DOHH2 (cell line): Measurements from ENCODE around the gene CABLES1.

ENCODE experiments used
- H3F3A ChIP-seq: fragments of 200-600 bp; sonication (generic), shearing (Covaris generic); 2 replicates; pipeline ENCODE4 v1.6.0; 2016; ENCODE audit warnings: antibody characterized with exemption, mild to moderate bottlenecking; ENCODE audit not compliant: control insufficient read depth, insufficient read depth
- H3K27ac ChIP-seq: fragments of 200-600 bp; sonication (generic); 2 replicates; pipeline ENCODE4 v1.5.1; 2014; ENCODE audit warnings: low read depth, mild to moderate bottlenecking, low read length, moderate library complexity
- H3K27me3 ChIP-seq: fragments of 200-600 bp; sonication (generic); 2 replicates; pipeline ENCODE4 v1.6.1; 2014; ENCODE audit warnings: mild to moderate bottlenecking, low read length, mixed read lengths; ENCODE audit not compliant: control insufficient read depth
- H3K36me3 ChIP-seq: fragments of 200-600 bp; sonication (generic); 2 replicates; pipeline ENCODE4 v1.6.1; 2014; ENCODE audit warnings: mild to moderate bottlenecking, low read length, moderate library complexity, mixed read lengths; ENCODE audit not compliant: control insufficient read depth
- H3K4me1 ChIP-seq: fragments of 200-600 bp; sonication (generic); 2 replicates; pipeline ENCODE4 v1.6.1; 2014; ENCODE audit warnings: mild to moderate bottlenecking, low read length, mixed read lengths; ENCODE audit not compliant: control insufficient read depth
- H3K4me2 ChIP-seq: fragments of 200-600 bp; sonication (generic); 2 replicates; pipeline ENCODE4 v1.6.0; 2014; ENCODE audit warnings: mild to moderate bottlenecking, low read length, moderate library complexity
- H3K4me3 ChIP-seq: fragments of 200-600 bp; sonication (generic); 2 replicates; pipeline ENCODE4 v1.5.1; 2014; ENCODE audit warnings: mild to moderate bottlenecking, low read length, mixed read lengths
- H3K79me2 ChIP-seq: fragments of 200-600 bp; sonication (generic); 2 replicates; pipeline ENCODE4 v1.6.1; 2014; ENCODE audit warnings: mild to moderate bottlenecking, low read length, mixed read lengths; ENCODE audit not compliant: control insufficient read depth
- H3K9me2 ChIP-seq: fragments of 200-600 bp; sonication (generic); replicated peaks from 2 replicates; pipeline ENCODE4 v1.6.1; 2014; ENCODE audit warnings: mild to moderate bottlenecking, low read length, mixed read lengths; ENCODE audit not compliant: control insufficient read depth
- H3K9me3 ChIP-seq: fragments of 200-600 bp; sonication (generic); 2 replicates; pipeline ENCODE4 v1.6.1; 2014; ENCODE audit warnings: antibody characterized with exemption, low read length, mixed read lengths; ENCODE audit not compliant: control insufficient read depth, insufficient read depth
- H4K20me1 ChIP-seq: fragments of 200-600 bp; sonication (generic); 2 replicates; pipeline ENCODE4 v1.6.0; 2014; ENCODE audit warnings: low read depth, mild to moderate bottlenecking, antibody characterized with exemption, low read length, moderate library complexity; ENCODE audit not compliant: control insufficient read depth, insufficient read depth
- EZH2phosphoT487 ChIP-seq: fragments of 200-600 bp; sonication (generic); IDR thresholded peaks from 2 replicates; pipeline ENCODE4 v1.6.1; 2017; ENCODE audit warnings: borderline replicate concordance, mild to moderate bottlenecking, antibody characterized with exemption, low read length, moderate library complexity, mixed read lengths
- TF ChIP-seq, protein P1 (sequence below): fragments of 200-600 bp; sonication (generic); IDR thresholded peaks from one replicate; pipeline ENCODE4 v1.5.1; 2014; ENCODE audit warnings: antibody characterized with exemption, mild to moderate bottlenecking, low read depth, low read length; ENCODE audit not compliant: poor library complexity, severe bottlenecking

Gene CABLES1

DNA sequence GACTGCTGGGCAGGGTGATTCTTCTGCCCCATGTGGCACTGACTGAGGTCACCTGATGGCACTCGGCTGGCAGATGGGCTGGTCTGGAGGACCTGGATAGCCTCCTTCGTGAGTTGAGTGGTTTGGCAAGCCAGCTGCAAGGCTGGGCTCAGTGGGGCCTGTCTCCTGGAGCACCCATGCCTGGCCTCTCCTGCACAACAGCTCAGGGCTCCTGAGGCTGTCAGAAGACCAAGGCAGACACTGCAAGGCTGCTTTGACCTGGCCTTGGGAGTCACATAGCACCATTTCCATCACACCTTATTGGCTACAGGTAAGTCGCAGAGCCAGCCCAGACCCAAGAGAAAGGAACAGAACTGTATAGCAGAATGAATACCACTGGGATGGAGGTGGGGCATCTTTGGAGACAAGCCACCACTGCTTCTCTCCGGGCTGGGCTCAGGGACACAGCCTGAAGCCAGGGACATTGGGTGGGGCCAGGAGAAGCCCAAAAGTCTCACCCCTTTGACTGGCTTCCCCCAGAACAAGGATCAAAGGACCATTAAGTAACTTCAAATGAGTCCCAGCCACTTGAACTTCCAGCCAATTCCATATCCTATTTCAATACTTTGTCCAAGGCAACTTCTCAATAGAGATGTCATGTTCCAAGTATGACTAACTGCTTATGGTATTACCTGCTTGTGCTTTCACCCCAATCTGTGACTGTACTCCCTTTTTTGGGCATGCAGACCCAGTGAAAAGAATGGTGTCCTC, 156.3 kb downstream of the CABLES1 start:
- Histone ChIP-seq H3K27ac (no peak overlapping the region), H3K9me2 (no peaks in the 10 kb centered on the region), H4K20me1 (no peaks in the 10 kb centered on the region), H3K4me2 (no peak overlapping the region), H3K27me3 (no peaks in the 10 kb centered on the region), H3F3A (no peaks in the 10 kb centered on the region), H3K9me3 (no peaks in the 10 kb centered on the region), H3K79me2 (no peaks in the 10 kb centered on the region), H3K4me1 (peaks cover 8% of the 10 kb centered on the region), H3K4me3 (no peak overlapping the region), H3K36me3 (no peaks in the 10 kb centered on the region)
- TF ChIP-seq, protein P1, sequence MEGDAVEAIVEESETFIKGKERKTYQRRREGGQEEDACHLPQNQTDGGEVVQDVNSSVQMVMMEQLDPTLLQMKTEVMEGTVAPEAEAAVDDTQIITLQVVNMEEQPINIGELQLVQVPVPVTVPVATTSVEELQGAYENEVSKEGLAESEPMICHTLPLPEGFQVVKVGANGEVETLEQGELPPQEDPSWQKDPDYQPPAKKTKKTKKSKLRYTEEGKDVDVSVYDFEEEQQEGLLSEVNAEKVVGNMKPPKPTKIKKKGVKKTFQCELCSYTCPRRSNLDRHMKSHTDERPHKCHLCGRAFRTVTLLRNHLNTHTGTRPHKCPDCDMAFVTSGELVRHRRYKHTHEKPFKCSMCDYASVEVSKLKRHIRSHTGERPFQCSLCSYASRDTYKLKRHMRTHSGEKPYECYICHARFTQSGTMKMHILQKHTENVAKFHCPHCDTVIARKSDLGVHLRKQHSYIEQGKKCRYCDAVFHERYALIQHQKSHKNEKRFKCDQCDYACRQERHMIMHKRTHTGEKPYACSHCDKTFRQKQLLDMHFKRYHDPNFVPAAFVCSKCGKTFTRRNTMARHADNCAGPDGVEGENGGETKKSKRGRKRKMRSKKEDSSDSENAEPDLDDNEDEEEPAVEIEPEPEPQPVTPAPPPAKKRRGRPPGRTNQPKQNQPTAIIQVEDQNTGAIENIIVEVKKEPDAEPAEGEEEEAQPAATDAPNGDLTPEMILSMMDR, result no peak
- TF ChIP-seq EZH2phosphoT487, result no peak

DNA sequence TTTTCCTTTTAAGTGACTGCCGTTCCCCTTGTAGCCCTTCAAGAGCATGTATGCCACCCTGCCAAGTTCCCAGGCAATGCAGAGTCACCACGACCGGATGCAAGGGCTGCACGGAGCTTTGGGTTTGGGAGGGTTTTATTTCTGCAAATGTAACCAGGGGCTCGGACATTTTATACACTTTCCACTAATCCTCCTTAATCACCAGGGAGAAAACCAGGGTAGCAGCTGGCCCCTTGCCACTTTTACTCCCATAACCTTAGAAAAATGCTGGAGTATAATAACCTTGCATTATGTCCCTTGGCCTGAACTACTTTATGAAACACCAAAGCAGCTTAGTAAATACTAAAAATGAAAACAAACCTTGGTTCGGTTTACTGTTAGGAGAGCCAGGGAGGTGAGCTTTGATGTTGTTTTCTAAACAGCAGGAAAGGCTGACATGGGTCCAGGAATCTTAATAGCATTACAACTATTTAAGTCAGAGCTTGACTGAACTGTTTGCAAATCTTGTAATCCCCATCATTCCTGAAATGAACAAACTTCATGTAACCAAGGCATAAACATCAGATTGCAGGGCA, 165.0 kb downstream of the CABLES1 start:
- no peaks in the 10 kb centered on the region for H3K27me3 ChIP-seq
- H3K4me3 ChIP-seq, result no peak overlapping the region
- no peaks in the 10 kb centered on the region for H3K4me1 ChIP-seq
- no peaks in the 10 kb centered on the region for H4K20me1 ChIP-seq
- H3K27ac ChIP-seq, result no peak overlapping the region
- H3K9me2 ChIP-seq, result no peaks in the 10 kb centered on the region
- no peak for TF ChIP-seq EZH2phosphoT487
- TF ChIP-seq, protein P1, result no peak
- no peaks in the 10 kb centered on the region for H3F3A ChIP-seq
- H3K4me2 ChIP-seq, result no peak overlapping the region
- no peaks in the 10 kb centered on the region for H3K79me2 ChIP-seq
- no peaks in the 10 kb centered on the region for H3K9me3 ChIP-seq
- H3K36me3 ChIP-seq, result no peaks in the 10 kb centered on the region

DNA sequence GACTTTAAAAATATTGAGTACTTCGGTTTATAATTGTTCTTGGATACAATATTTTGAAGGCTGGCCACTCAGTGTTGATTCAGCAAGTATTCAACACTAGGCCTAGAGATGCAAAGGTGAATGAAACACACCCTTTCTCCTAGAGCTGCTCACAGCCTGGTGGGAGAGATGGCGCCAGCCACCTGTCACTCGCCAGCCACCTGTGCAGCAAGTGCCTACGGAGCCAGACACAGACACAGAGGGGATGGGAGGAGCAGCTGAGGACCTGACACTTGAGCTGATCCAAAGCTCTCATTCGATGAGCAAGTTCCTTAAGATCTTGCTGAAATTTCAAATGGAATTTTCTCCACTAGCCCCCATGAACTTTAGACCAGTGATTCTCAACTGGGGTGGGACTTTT, 166.7 kb downstream of the CABLES1 start:
- TF ChIP-seq, protein P1, result no peak
- no peak for TF ChIP-seq EZH2phosphoT487
- no peaks in the 10 kb centered on the region for H3K27me3 ChIP-seq
- H3F3A ChIP-seq, result no peaks in the 10 kb centered on the region
- H3K9me3 ChIP-seq, result no peaks in the 10 kb centered on the region
- no peak overlapping the region for H3K27ac ChIP-seq
- no peaks in the 10 kb centered on the region for H4K20me1 ChIP-seq
- no peaks in the 10 kb centered on the region for H3K9me2 ChIP-seq
- no peak overlapping the region for H3K4me2 ChIP-seq
- H3K36me3 ChIP-seq, result no peaks in the 10 kb centered on the region
- no peaks in the 10 kb centered on the region for H3K79me2 ChIP-seq
- H3K4me3 ChIP-seq, result no peak overlapping the region
- H3K4me1 ChIP-seq, result no peaks in the 10 kb centered on the region
